Ovary (tissue), 9 donors: ENCODE results near the gene AFAP1. TPM values are rescaled to one million over a fixed set of nuclear protein-coding genes. Genes with fewer than 3 reads are reported as not detected.

ENCODE experiments used
- DNase-seq, 5 donors: peaks; one replicate each; pipeline ENCODE4 v3.0.0-alpha.2; 2019 to 2020
- H3K27ac ChIP-seq, 2 donors: fragments of 200-600 bp; one replicate each; pipeline versions ENCODE4 v1.5.1 to v1.8.0; 2019 to 2022
- H3K27me3 ChIP-seq: fragments of 200-600 bp; one replicate; pipeline ENCODE4 v1.8.0; 2022
- H3K36me3 ChIP-seq: fragments of 200-600 bp; sonication (generic); one replicate; pipeline ENCODE4 v1.5.1; 2019
- H3K4me1 ChIP-seq: one replicate; pipeline ENCODE4 v1.8.1; 2013; ENCODE audit warnings: mild to moderate bottlenecking, moderate library complexity; ENCODE audit not compliant: insufficient read depth
- H3K4me3 ChIP-seq: fragments of 200-600 bp; sonication (generic); one replicate; pipeline ENCODE4 v1.5.1; 2017
- H3K9me3 ChIP-seq, 2 donors: fragments of 200-600 bp in 1 of 2; sonication (generic) in 1 of 2; one replicate each; pipeline versions ENCODE4 v1.5.1 to v1.8.1; 2013 to 2019; ENCODE audit warnings: mild to moderate bottlenecking in 1 of 2, moderate library complexity in 1 of 2
- EP300 ChIP-seq: sonication (generic); formaldehyde crosslinking; IDR thresholded peaks from one replicate; pipeline ENCODE4 v1.6.1; 2017; ENCODE audit warnings: antibody characterized with exemption
- POLR2A ChIP-seq: fragments of 450-650 bp; IDR thresholded peaks from one replicate; pipeline ENCODE4 v1.6.1; 2017; ENCODE audit warnings: antibody characterized with exemption, mild to moderate bottlenecking, moderate library complexity
- WGBS, 3 donors: extraction: QIAGEN DNeasy Blood & Tissue Kit in 1 of 3; methylation state at CpG; one replicate each; pipeline versions ENCODE4 v1.1.5 to v1.1.7; 2013 to 2017; 5-methylcytosine and 5-hydroxymethylcytosine counted together
- intact Hi-C, 4 donors: fragments of 100-400 bp; cut with DNase I; formaldehyde crosslinking; loops; one replicate each; pipeline versions ENCODE4 v1.11.0 to v1.15.1; 2022 to 2023
- polyA plus RNA-seq, 2 donors: library from polyadenylated mRNA; stranded (reverse); fragments of 200-250 nt in 1 of 2; fragments of 350-450 nt in 1 of 2; fragmentation: Illumina TruSeq in 1 of 2; extraction: RNeasy Lipid Tissue Mini Kit (QIAGEN cat#74804) in 1 of 2; gene quantifications; one replicate each; pipeline ENCODE4 v1.2.3, GENCODE V29; 2013 to 2014
- total RNA-seq, 7 donors: library from RNA; depleted of rRNA in 2 of 7; stranded (reverse); fragments of >200 nt in 2 of 7; fragmentation: NEBNext Ultra II Directional in 3 of 7; extraction: Animal tissue kit (Norgen Biotek cat#: 25700) in 3 of 7; gene quantifications; one replicate each; pipeline versions ENCODE4 v1.1.0 to v1.2.4, GENCODE V29; 2016 to 2023
- TF ChIP-seq, protein P1 (sequence below), 3 donors: fragments of 450-650 bp in 2 of 3; fragments of 200-600 bp in 1 of 3; IDR thresholded peaks; one replicate each; pipeline versions ENCODE4 v1.5.1 to v1.8.0; 2016 to 2022; ENCODE audit warnings: antibody characterized with exemption in 3 of 3, mild to moderate bottlenecking in 1 of 3
- donor health status: DM: no; HTN: no; CAD: no; lungs with moderate emphysema.
- donor health status: DM: no; HTN: no; CAD: no.
- donor health status: Bipolar disorder and iron deficiency.
- donor health status: DM: yes; HTN: yes; CAD: no.
- donor health status: DM: no; HTN: no; CAD: no.
- donor health status: DM: yes; HTN: yes; CAD: no.

Gene AFAP1
- total and polyA plus RNA-seq, 9 donors: 8.6 to 42.3 (median 23.0) TPM

DNA sequence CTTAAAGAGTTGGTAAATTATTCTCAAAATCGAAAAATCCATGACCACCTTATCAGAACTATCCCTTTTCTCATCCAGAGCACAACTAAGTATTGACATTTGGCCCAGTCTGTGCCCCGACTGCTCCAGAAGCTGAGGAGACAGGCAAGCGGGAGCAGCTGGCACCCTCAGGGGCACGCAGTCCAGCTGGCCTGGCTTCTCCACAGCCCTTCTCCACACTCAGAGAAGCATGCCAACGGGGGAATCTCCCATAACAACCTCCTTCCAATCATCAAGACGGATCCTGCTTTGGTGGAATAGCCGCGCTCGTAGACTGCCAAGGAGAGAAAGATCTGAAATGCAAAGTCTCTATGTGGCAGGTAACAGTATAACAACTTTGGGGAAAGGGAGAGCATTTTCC lies 85.4 kb downstream of the AFAP1 start:
- Histone ChIP-seq H3K27ac (no peak overlapping the region), H3K4me1 (peaks cover 3% of the 10 kb centered on the region), H3K4me3 (no peak overlapping the region), H3K36me3 (no peaks in the 10 kb centered on the region), H3K27me3 (no peaks in the 10 kb centered on the region), H3K9me3 (no peaks in the 10 kb centered on the region)
- intact Hi-C loops: no loop called here
- WGBS, 3 donors: 83 to 93% (median 84%) methylated on average over 9 of the region's 9 CpGs
- TF ChIP-seq EP300 (no peak), POLR2A (no peak)
- TF ChIP-seq, protein P1, sequence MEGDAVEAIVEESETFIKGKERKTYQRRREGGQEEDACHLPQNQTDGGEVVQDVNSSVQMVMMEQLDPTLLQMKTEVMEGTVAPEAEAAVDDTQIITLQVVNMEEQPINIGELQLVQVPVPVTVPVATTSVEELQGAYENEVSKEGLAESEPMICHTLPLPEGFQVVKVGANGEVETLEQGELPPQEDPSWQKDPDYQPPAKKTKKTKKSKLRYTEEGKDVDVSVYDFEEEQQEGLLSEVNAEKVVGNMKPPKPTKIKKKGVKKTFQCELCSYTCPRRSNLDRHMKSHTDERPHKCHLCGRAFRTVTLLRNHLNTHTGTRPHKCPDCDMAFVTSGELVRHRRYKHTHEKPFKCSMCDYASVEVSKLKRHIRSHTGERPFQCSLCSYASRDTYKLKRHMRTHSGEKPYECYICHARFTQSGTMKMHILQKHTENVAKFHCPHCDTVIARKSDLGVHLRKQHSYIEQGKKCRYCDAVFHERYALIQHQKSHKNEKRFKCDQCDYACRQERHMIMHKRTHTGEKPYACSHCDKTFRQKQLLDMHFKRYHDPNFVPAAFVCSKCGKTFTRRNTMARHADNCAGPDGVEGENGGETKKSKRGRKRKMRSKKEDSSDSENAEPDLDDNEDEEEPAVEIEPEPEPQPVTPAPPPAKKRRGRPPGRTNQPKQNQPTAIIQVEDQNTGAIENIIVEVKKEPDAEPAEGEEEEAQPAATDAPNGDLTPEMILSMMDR (IDR thresholded peaks at IDR 0.05): no peak
- no peak for DNase-seq

DNA sequence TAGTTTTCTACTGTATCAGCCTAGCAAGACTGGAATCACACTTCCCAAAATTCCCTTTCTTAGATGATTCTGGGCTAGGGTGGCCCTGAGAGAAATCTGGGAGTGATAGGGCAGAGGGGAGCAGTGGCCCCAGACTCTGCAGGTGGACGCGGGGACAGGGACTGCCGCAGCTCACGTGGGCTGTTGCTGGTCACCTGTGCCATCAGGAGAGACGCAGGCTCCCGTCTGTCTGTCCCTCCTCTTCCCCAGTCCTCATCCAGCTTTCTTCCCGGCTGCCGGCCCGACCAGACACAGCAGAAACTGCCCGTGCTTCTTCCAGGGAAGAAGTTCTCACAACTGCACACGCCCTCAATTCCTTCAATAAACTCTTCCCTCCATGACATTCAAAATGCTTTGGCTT lies 86.4 kb downstream of the AFAP1 start:
- H3K4me1 ChIP-seq: no peaks in the 10 kb centered on the region
- TF ChIP-seq POLR2A: no peak
- TF ChIP-seq EP300: no peak
- TF ChIP-seq, protein P1 (IDR thresholded peaks at IDR 0.05): no peak
- no peaks in the 10 kb centered on the region for H3K27me3 ChIP-seq
- no peak overlapping the region for H3K4me3 ChIP-seq
- H3K9me3 ChIP-seq: no peaks in the 10 kb centered on the region
- 94 to 96% (median 94%) methylated on average over 11 of the region's 11 CpGs for WGBS, 3 donors
- no peaks in the 10 kb centered on the region for H3K36me3 ChIP-seq
- H3K27ac ChIP-seq: no peak overlapping the region
- intact Hi-C loops: no loop called here
- DNase-seq: no peak

DNA sequence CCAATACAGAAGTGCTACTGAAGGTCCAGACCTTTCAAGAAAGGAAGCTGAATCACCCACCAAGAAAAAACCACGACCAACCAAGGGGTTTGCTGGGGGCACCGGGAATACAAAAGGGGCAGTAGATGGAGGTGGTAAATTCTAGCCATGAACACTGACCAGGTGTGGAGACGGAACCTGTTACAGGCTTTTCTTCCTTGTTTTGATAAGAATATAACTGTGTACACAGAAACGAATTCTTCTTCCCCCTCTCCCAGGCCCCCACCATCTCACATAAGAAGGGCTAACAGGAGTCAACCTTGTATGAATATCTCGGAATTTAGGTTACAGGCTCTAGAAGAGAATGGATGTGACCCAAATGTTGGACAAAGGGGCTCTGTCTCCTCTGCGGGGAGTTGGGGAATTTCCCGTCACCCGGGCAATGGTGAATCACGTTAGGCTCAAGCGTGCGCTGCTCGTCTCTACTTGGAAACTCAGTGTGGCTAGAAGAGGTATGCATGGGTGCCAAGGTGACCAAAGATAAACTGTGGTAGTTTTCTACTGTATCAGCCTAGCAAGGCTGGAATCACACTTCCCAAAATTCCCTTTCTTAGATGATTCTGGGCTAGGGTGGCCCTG lies 87.0 kb downstream of the AFAP1 start:
- Histone ChIP-seq H3K27ac (no peak overlapping the region), H3K4me1 (no peaks in the 10 kb centered on the region), H3K4me3 (no peak overlapping the region), H3K27me3 (no peaks in the 10 kb centered on the region), H3K9me3 (no peaks in the 10 kb centered on the region), H3K36me3 (no peaks in the 10 kb centered on the region)
- no peak for DNase-seq
- intact Hi-C loops: no loop called here
- TF ChIP-seq POLR2A: no peak
- TF ChIP-seq, protein P1 (IDR thresholded peaks at IDR 0.05): no peak
- 87 to 93% (median 92%) methylated on average over 12 of the region's 12 CpGs for WGBS, 3 donors

GRCh38 chr4:7850489-7850888 lies 89.2 kb downstream of the AFAP1 start:
- no peaks in the 10 kb centered on the region for H3K36me3 ChIP-seq
- no peaks in the 10 kb centered on the region for H3K27me3 ChIP-seq
- DNase-seq: no peak
- WGBS, 3 donors: 87 to 91% (median 88%) methylated on average over 11 of the region's 11 CpGs
- no peaks in the 10 kb centered on the region for H3K4me1 ChIP-seq
- H3K9me3 ChIP-seq: no peaks in the 10 kb centered on the region
- no peak overlapping the region for H3K27ac ChIP-seq
- intact Hi-C loops: no loop called here
- TF ChIP-seq, protein P1 (IDR thresholded peaks at IDR 0.05): no peak
- TF ChIP-seq EP300 (no peak), POLR2A (no peak)
- no peak overlapping the region for H3K4me3 ChIP-seq
